ENCODE data around the gene ADAT1.
"Not testable (repeated sequence)": the region's sequence is repeated elsewhere in the genome, so short reads cannot be mapped to it uniquely, and the experiment has no call there.

Gene ADAT1

GRCh38 chr16:75618780-75619179 lies 4.3 kb downstream of the ADAT1 start:
- no peak for DNase-seq

DNA sequence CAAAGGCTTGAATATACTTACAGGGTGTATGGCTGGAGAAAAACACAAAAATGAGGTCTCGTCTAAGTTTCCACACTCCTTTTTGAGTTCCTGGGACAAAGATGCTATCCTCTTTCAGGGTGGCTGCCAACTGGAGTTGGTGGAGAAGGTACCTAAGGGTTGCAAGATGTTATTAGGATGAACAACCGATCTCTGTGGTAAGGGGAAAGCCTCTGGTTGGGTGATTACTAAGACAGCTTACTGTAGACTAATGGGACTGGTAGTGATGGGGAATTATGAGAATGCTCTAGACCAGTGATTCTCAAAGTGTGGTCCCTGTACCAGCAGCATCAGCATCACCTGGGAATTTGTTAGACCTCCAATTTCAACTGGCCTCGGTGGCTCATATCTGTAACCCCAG lies 6.0 kb downstream of the ADAT1 start:
- no peak for DNase-seq

DNA sequence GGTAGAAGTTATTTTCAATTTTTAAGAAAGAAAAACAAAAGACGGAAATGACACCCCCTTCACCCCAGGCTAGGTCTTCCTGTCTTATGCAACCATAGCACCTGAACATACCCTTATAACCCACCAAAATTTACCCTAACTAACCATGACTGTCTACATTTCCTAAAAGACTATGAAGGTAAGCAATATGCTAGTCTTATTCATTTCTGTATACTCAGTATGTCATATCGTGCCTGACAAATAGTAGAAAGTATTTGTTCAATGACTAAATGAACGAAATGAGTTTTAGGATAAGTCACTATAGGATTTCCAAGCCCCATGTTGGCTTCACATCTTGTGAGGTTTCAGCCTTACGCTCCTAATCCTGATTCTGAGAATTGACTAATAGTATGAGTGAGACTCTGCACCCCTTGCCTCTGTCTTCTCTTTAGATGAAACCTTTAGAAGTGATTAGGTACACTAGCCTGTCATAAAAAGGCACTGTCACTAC lies 6.5 kb downstream of the ADAT1 start:
- DNase-seq = no peak

- no peak for DNase-seq
Measured at GRCh38 chr16:75615619-75616018, 7.5 kb downstream of the ADAT1 start.

GRCh38 chr16:75614066-75614897 lies 8.8 kb downstream of the ADAT1 start:
- DNase-seq = no peak

GRCh38 chr16:75606507-75606906 lies 16.6 kb downstream of the ADAT1 start:
- no peak for DNase-seq

GRCh38 chr16:75603241-75603640 lies 19.8 kb downstream of the ADAT1 start:
- DNase-seq = no peak

DNA sequence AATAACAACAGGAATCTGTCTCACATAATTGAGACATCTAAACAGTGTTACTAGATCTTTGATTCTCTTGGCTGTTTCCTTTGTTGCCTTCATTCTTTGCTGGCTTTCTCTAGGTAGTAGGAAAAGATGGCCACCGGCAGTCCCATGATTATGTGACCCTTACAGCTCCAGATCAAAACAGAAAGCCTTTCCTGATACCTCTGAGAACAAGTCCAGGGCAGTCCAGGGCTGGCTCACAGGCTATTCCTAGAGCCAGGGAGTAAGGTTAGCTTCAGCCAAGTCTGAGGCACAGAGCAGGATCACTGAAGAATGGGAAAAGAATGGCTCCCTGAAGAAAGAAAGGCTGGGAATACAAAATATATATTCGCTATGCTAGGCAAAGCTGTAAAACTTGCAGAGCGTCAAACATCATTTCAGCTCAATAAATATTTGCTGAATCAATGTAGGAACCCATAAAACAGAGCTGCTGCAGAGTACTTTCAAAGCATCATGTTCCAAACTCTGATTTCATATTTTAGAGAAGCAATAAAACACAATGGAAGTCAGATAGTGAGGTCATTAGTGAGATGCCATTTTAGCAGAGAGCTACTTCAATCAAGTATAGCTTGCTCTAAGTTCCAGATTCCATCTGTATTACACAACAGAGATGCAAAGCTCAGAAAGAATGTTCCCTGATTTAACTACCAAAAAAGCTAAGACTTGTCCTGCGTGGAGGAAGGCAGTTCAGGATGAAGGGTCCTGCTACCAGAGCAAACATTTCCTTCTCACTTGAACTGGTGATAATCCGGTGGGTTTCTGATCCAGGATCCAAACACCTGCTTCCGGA lies 23.4 kb downstream of the ADAT1 start:
- DNase-seq = no peak

- DNase-seq = no peak
Measured at GRCh38 chr16:75593825-75594820, 29.0 kb downstream of the ADAT1 start.

DNA sequence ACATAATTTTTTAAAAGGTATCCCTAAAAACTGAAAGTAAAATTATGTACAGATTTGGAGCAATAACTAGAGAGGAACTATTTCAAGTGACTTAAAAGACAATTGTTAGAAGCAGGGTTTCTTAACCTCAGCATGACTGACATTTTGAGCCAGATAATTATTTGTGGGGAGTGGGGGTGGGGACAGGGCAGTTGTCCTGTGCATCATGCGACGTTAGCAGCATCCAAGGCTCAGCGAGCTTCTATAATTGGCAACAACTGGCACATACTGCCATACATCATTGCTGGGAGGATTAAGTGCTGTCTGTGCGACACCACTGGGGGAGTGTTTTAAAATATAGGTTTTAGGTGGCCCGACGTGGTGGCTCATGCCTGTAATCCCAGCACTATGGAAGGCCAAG lies 29.8 kb downstream of the ADAT1 start:
- no peak for DNase-seq

- not testable (repeated sequence) for DNase-seq
Measured at GRCh38 chr16:75591927-75592326, 31.2 kb downstream of the ADAT1 start.

DNA sequence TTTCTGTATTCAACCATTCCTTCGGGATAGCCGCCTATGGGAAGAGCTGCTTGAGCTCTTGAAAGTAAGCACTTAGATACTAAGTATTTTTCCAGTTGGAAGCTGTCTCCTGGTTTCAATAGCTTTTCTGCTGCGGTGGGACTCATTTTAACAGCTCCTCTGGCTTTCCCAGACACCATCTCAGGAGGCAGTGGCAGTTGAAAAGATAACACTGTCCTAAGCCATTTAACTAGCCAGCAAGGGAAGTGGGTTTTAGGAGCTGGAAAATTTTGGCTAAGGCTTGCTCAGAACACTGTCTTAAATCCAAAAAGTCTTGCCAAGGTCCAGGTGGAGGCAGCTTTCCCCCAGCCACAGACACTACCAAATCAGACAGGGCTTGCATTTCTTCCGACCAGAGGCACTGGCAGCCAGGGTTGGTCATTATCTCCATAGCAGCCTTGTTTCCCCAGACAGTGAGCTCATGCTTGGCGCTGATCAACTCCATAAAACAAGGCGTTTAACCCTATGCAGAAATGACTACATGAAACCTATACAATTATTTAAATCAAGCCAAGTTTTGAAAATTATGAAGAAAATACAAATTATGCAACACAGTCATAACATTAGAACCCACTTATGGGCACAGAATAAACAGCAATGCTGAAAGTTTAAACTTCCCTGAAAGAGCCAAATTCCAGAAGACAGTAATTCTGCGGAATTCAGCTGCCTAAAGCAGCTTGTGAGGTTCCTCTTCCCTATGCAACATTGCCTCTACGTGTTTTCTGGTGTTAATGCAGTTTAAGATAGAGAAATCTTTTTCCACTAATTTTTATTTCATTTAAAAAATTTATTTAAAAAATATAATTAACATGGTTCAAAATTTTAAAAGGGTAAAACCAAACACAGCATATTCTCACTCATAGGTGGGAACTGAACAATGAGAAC lies 31.9 kb downstream of the ADAT1 start:
- no peak for DNase-seq

GRCh38 chr16:75589306-75589705 lies 33.8 kb downstream of the ADAT1 start:
- no peak for DNase-seq

GRCh38 chr16:75588716-75589115 lies 34.4 kb downstream of the ADAT1 start:
- DNase-seq = no peak

DNA sequence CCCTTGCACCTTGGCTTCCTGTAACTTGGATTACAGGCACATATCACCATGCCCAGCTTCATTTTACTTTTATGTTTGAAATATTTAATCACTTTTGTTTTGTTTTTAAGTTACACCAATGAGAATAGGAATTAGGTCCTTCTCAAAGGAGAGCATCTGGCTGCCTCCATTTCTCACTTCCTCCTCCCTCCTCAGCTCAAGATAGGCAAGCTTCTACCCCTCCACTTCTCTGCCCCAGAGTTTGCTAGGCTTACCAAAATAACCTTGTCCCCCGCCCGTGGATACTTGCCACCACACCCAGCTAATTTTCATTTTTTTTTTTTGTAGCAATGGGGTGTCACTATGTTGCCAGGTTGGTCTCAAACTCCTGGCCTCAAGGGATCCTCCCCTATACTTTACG lies 39.0 kb downstream of the ADAT1 start:
- no peak for DNase-seq

DNA sequence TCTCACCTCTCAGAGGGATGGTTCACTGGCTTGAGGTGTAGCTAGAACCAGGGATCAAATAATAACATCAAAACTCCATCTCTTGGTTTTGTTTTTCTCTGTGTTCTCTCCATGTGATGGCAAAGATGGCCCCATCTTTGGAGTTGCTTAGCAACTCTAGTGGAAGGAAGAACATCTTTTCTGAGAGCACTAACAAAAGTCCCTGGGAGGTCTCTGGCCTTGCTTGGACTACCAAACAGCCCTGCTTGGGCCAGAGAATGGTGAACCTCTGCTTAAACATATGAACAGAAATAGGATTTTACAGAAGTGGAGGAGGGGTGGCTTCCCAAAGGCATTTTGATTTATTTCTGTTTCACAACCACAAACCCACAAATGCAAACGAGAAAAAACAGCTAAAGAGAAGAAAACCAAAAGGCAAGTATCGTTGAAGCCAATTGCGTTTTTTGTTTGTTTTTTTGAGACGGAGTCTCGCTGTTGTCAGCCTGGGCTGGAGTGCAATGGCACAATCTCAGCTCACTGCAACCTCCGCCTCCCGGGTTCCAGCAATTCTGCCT lies 43.7 kb downstream of the ADAT1 start:
- DNase-seq = no peak

- no peak for DNase-seq
Measured at GRCh38 chr16:75578725-75579124, 44.4 kb downstream of the ADAT1 start.

DNA sequence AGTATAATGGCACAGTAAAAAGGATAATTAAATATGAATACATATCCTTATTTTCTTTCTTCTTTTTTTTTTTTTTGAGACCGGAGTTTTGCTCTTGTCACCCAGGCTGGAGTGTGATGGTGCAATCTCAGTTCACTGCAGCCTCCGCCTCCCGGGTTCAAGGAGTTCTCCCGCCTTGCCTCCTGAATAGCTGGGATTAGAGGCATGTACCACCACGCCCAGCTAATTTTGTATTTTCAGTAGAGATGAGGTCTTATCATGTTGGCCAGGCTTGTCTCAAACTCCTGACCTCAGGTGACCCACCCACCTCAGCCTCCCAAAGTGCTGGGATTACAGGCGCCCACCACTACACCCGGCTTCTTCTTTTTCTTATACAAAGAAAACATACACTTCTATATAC lies 44.9 kb downstream of the ADAT1 start:
- DNase-seq = no peak

- no peak for DNase-seq
Measured at GRCh38 chr16:75576384-75576811, 46.7 kb downstream of the ADAT1 start.

DNA sequence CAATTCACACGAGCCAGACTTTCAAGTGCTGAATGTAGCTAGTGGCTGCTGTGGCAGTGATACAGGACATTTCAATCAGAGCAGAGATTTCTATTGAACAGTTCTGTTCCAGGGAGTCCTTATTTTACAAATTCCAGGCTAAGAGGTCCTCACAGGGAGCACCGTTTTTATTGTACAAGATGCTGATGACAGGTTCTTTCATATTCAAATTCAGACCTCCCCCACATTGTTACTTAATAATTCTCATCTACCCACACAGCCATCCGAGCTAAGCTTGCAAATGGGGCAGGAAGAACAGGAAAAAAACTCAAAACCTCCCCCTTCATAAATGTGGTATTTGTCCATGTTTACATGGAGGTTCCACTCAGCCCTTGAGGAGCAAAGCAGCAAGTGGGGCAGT lies 47.1 kb downstream of the ADAT1 start:
- DNase-seq = no peak

DNA sequence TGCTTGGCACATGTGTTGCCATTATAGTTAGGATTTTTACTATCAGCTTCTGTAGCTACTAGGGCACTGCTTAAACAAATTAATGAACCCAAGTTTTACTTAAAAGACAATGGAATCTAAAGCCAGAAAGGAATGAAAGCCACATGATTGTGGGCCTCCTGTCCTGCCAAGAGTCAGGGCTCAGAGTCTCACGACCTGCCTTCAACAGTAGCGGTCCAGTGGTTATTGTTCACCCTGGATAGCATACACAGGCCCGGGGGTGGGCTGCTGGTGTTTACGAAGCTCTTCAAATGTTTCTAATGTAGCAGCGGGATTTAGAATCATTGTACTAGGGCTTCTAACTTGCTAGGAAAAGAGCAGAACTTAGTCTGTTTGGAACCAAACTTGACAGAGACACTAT lies 49.1 kb downstream of the ADAT1 start:
- DNase-seq = no peak
